Kidney epithelial cell (primary cell): ENCODE measurements around the gene DDX54. TPM values are rescaled to one million over a fixed set of nuclear protein-coding genes. Genes with fewer than 3 reads are reported as not detected.
A peak's percentile ranks its signal among the peaks of the same experiment; 100 is the strongest.

Experiments used
- DNase-seq: peaks from one replicate; pipeline ENCODE4 v3.0.0-alpha.2; 2010; ENCODE audit warnings: low read depth
- H3K27me3 ChIP-seq: 2 replicates; pipeline ENCODE4 v1.6.0; 2011; ENCODE audit warnings: low read length; ENCODE audit not compliant: control insufficient read depth, insufficient read depth
- H3K36me3 ChIP-seq: 2 replicates; pipeline ENCODE4 v1.5.1; 2011; ENCODE audit warnings: low read length; ENCODE audit not compliant: control insufficient read depth, insufficient read depth
- H3K4me3 ChIP-seq: 2 replicates; pipeline ENCODE4 v1.5.1; 2011; ENCODE audit warnings: low read depth, mild to moderate bottlenecking, control low read depth, low read length
- total RNA-seq: library from RNA; depleted of rRNA; stranded (reverse); fragments of >200 nt; gene quantifications from 2 replicates; pipeline ENCODE4 v1.2.3, GENCODE V29; 2015
- TF ChIP-seq, protein P1 (sequence below): IDR thresholded peaks from 2 replicates; pipeline ENCODE4 v1.5.1; 2011; ENCODE audit warnings: mild to moderate bottlenecking, moderate library complexity, low read length, control low read depth, inconsistent platforms; ENCODE audit not compliant: insufficient read depth, poor library complexity, severe bottlenecking

DDX54 gene, protein sequence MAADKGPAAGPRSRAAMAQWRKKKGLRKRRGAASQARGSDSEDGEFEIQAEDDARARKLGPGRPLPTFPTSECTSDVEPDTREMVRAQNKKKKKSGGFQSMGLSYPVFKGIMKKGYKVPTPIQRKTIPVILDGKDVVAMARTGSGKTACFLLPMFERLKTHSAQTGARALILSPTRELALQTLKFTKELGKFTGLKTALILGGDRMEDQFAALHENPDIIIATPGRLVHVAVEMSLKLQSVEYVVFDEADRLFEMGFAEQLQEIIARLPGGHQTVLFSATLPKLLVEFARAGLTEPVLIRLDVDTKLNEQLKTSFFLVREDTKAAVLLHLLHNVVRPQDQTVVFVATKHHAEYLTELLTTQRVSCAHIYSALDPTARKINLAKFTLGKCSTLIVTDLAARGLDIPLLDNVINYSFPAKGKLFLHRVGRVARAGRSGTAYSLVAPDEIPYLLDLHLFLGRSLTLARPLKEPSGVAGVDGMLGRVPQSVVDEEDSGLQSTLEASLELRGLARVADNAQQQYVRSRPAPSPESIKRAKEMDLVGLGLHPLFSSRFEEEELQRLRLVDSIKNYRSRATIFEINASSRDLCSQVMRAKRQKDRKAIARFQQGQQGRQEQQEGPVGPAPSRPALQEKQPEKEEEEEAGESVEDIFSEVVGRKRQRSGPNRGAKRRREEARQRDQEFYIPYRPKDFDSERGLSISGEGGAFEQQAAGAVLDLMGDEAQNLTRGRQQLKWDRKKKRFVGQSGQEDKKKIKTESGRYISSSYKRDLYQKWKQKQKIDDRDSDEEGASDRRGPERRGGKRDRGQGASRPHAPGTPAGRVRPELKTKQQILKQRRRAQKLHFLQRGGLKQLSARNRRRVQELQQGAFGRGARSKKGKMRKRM
- 73.9 and 77.6 TPM in 2 replicates for total RNA-seq

DNA sequence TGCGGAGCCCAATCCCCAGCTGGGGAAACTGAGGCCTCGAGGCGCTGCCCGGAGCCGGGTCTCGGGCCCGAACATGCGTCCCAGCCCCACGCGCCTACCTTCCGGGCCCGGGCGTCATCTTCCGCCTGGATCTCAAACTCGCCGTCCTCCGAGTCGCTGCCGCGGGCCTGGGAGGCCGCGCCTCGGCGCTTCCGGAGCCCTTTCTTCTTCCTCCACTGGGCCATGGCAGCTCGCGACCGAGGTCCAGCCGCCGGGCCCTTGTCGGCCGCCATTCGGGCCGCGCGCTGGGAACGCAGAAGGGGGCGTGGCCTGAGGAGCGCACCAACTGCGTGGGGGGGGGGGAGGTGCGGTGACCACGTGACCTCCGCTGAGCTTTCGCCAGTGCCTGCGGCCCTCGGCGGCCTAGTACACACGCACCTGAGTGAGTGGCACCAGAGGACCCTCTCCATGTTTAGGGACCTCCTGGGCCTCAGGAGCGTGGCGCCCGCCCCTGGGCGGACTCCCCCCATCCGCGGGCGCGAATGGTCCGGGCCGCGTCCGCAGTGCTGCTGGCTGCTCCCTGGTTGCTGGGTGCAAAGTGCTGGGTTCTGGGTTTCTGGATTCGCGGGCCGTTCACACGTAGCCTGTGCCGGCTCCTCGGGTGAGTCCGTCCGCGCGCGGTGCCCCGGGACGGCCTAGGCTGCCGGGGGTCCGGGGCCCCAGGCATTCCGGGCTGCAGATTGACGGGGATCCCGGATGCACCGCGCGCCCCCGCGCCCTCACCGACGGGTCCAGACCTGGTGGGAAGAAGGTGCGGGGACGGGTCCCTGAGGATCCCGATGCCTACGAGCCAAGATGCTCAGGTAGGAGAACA, at the start of gene DDX54, which contains the start of gene RITA1:
DDX54 (minus strand) TSS at position 299 of the 853 bp plus-strand sequence; CDS start at position 272, 27 bp downstream.
RITA1 (plus strand) TSS at position 542 of the 853 bp plus-strand sequence. CDS start 1,026 bp downstream, outside the sequence.
- Histone ChIP-seq H3K36me3 (no peaks in the 10 kb centered on the region), H3K27me3 (no peaks in the 10 kb centered on the region), H3K4me3 (peak within 1 kb of the TSS; percentile 88)
- DNase-seq = no peak
- TF ChIP-seq, protein P1, sequence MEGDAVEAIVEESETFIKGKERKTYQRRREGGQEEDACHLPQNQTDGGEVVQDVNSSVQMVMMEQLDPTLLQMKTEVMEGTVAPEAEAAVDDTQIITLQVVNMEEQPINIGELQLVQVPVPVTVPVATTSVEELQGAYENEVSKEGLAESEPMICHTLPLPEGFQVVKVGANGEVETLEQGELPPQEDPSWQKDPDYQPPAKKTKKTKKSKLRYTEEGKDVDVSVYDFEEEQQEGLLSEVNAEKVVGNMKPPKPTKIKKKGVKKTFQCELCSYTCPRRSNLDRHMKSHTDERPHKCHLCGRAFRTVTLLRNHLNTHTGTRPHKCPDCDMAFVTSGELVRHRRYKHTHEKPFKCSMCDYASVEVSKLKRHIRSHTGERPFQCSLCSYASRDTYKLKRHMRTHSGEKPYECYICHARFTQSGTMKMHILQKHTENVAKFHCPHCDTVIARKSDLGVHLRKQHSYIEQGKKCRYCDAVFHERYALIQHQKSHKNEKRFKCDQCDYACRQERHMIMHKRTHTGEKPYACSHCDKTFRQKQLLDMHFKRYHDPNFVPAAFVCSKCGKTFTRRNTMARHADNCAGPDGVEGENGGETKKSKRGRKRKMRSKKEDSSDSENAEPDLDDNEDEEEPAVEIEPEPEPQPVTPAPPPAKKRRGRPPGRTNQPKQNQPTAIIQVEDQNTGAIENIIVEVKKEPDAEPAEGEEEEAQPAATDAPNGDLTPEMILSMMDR = no peak

DNA sequence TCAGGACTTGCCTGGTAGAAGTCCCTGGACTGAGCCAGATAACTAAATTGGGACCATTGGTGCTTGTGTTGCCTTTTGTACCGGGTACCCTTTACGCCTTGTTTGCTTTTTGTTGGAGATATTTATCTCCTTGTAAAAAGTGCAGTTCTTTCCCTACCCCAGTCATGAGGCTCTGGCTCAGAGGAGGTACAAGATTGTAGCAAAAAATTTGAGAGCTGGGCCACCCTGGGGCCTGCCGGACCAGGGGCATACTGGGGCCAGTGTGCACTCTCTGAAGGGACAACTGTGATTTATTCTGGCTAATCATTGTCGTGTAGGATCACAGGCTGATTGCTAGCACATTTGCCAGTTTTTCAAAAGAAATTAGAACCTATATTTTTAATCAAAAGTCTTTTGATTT, 49.2 kb upstream of the DDX54 start:
- TF ChIP-seq, protein P1 = no peak
- Histone ChIP-seq H3K36me3 (peaks cover 2% of the 10 kb centered on the region), H3K27me3 (no peaks in the 10 kb centered on the region), H3K4me3 (no peak overlapping the region)
- DNase-seq = no peak

DNA sequence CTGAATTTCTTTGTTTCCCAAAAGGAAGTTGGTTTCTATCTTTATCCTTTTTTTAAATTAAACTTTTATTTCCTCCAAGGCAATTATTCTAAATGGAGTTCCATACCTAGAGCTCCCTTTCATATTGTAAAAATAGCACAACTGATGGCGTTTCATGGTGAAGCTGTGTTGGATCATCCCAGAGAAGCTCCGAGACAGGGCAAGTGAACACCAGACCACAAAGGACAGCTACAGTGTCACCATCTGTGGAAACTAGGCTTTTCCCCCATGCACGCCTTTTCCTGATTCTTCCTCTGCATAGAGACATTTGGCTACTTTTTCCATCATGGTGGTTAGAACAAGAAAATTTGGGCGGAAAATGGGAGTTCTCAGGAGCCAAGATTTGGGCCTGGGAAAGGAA, 48.7 kb upstream of the DDX54 start:
- Histone ChIP-seq H3K4me3 (no peak overlapping the region), H3K36me3 (peaks cover 2% of the 10 kb centered on the region), H3K27me3 (no peaks in the 10 kb centered on the region)
- no peak for DNase-seq
- TF ChIP-seq, protein P1 = no peak

DNA sequence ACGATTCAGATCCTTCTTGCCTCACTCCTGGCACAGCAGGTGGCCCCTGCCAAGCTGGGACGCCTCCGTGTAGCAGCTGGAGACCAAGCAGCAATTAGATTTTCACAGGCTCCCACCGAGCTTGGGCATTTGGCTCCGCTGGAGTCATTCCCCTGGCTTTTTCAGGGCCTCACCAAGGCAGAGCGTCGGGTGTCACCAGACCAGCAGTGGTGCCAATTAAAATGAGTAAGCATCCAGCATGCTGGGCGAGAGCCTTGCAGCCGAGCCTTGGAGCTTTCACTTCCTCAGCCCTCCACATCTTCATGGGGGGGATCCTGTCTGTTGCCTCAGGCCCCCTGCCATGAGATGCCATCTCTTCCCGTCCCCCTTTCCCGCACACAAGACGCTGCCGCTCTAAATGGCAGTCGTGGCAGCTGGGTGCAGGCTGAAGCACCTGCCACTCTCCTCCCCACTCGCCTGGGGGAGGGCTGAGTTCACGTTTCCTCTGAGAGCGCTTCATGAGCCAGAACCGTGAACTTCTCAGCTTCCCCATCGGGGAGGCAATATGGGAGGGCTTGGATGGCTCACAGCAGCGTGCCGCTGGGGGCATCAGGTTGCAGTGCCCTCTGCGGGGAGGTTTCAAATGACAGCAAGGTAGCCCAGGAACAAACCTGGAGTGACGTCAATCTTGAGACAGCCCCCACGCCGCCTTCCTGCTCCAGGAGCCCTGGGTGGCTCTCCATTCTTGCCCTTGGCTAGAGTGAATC, 47.7 kb upstream of the DDX54 start:
- TF ChIP-seq, protein P1 = peak; percentile 31
- H3K4me3 ChIP-seq = no peak overlapping the region
- no peaks in the 10 kb centered on the region for H3K27me3 ChIP-seq
- peaks cover 2% of the 10 kb centered on the region for H3K36me3 ChIP-seq
- DNase-seq = no peak
